Stimulated activated CD8-positive, alpha-beta memory T cell treated with anti-CD3 and anti-CD28 coated beads, Interleukin-7, amount 100 ng/mL, for 4 hours (primary cell): ENCODE data around the gene CACNA1G.

ENCODE experiments used
- DNase-seq, 2 donors: peaks; one replicate each; pipeline ENCODE4 v3.0.0-alpha.2; 2020; ENCODE audit warnings: low read depth in 2 of 2

Gene CACNA1G

DNA sequence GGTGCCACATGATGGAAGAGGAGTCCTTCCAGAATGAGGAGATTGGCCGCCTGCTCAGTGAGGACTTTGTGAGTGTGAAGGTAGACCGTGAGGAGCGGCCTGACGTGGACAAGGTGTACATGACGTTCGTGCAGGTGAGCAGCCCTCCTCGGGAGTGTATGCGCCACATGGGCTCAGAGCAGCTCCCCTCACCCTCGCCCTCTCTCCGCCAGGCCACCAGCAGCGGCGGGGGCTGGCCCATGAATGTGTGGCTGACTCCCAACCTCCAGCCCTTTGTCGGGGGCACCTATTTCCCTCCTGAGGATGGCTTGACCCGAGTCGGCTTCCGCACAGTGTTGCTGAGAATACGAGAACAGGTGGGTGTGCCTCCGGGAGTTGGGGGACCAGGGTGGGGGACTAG is 11.7 kb upstream of the CACNA1G start:
- DNase-seq: no peak

DNA sequence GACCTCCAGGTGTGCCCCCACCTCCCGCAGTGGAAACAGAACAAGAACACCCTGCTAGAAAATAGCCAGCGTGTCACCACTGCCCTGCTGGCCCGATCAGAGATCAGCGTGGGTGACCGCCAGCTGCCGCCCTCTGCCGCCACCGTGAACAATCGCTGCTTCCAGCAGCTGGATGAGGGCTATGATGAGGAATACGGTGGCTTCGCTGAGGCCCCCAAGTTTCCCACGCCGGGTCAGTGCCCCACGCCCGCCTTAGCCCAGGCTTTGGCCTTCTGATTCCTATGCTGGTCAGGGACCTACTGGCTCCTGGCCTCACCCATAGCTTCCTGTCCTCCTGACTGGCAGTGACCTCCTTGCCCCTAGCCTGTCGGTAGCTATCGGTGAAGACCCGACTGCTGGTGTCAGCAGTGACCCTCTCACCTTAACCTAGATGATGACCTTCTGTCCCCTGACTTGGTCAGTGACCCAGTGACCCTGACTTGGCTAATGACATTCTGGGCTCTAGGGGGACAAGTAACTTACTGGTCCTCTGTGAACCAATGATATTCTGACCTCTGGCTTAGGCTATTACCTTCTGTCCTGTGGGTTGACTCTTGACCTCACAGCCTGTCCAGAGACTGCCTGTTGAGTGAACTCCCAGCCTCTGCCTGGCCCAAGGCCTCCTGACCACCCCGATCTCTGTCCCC is 11.1 kb upstream of the CACNA1G start:
- DNase-seq: no peak

DNA sequence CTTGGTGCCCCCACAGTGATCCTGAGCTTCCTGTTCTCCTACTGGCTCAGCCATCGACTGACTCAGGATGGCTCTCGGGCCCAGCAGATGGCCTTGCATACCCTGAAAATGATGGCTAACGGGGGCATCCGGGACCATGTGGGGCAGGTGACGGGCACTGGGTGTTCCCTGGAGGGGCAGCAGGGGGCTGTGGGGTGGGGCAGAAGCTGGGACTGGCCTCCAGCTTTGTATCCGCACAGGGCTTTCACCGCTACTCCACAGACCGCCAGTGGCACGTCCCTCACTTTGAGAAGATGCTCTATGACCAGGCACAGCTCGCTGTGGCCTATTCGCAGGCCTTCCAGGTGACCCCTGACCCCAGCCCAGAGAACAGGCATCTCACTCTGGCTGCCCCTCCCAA is 10.5 kb upstream of the CACNA1G start:
- DNase-seq: no peak

DNA sequence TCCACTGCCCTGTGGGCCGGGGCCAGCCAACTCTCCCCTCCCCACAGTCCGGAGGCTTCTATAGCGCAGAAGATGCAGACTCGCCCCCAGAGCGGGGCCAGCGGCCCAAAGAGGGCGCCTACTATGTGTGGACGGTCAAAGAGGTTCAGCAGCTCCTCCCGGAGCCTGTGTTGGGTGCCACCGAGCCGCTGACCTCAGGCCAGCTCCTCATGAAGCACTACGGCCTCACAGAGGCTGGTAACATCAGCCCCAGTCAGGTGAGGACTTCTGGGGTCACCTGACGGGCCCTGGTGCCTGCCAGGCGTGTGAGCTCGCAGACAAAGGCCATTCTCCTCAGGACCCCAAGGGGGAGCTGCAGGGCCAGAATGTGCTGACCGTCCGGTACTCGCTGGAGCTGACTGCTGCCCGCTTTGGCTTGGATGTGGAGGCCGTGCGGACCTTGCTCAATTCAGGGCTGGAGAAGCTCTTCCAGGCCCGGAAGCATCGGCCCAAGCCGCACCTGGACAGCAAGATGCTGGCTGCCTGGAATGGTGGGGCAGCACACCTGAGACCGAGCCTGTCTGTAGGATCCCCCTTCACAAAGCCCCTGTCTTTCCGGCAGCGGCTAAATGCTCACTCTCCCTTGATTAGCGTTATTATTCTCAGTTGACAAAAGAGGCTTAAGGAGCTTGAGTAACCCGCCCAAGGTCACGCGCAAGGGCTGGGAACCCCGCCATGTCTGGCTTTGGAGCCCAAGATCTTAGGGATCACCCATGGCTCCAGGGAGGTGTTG is 9.7 kb upstream of the CACNA1G start:
- no peak for DNase-seq

DNA sequence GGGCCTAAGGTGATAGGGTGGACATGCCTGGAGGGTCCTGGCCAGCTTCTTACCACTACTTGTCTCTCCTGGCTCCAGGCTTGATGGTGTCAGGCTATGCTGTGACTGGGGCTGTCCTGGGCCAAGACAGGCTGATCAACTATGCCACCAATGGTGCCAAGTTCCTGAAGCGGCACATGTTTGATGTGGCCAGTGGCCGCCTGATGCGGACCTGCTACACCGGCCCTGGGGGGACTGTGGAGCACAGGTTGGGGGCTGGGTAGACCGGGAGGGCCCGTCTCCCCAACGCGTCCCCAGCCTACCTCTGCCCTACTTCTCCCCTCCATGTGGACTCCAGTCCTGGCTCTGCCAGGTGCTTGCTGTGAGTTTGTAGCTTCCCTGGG is 9.1 kb upstream of the CACNA1G start:
- no peak for DNase-seq

DNA sequence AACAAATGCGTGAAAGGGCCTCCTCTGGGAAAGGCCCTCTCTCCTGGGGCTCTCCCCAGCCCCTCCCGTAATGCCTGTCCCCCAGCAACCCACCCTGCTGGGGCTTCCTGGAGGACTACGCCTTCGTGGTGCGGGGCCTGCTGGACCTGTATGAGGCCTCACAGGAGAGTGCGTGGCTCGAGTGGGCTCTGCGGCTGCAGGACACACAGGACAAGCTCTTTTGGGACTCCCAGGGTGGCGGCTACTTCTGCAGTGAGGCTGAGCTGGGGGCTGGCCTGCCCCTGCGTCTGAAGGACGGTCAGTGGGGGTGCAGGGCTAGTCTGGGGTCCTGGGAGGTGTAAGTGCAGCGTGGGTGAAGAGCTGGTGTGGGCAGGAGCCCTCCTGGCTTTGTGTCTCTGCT is 8.6 kb upstream of the CACNA1G start:
- DNase-seq: no peak

DNA sequence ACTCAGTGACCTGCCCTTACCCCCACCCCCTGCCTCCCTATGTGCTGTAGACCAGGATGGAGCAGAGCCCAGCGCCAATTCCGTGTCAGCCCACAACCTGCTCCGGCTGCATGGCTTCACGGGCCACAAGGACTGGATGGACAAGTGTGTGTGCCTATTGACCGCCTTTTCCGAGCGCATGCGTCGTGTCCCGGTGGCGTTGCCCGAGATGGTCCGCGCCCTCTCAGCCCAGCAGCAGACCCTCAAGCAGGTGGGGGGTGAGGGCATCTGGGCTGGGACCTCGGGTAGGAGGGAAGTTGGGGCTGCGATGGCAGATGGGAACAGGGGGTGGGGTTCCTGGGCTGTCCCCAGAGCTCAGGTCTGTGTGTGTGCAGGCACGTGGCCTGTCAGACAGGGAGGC is 6.3 kb upstream of the CACNA1G start:
- DNase-seq: no peak

DNA sequence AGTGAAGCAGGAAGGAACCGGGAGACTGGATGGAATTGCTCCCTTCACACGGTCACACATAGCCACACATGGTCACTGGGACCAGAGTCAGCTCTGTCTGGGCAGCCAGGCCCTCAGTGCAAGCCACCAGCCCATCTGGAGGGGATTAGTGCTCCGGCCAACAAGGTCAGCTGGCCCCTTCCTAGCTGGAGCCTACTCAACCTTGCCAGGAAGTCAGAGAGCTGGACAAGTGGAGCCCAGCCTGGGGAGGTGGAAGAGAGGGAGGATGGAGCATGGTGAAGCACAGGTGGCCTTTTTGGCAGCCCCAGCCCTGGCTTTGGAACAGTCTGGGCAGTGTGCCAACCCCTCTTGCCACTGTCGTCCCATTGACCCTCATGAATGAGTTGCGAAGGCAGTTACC is 3.7 kb upstream of the CACNA1G start:
- DNase-seq: no peak

DNA sequence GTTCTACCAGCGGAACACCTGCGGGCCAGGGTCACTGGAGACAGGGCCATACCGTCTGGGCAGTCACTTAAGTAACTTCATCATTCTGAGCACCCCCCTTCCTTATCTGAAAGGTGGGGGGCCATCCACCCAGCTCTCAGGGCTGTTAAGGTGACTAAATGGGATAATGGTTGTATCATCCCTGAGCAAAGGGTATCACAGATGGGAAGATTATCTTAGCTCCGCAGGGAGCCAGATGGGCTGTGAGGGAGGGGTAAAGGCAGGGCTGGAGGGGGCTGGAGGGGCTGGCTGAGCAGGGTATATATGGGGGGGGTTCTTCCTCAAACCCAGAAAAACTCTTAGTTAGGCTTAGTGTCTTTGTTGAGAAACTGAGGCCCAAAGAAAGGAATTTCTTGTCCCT is 2.9 kb upstream of the CACNA1G start:
- no peak for DNase-seq

DNA sequence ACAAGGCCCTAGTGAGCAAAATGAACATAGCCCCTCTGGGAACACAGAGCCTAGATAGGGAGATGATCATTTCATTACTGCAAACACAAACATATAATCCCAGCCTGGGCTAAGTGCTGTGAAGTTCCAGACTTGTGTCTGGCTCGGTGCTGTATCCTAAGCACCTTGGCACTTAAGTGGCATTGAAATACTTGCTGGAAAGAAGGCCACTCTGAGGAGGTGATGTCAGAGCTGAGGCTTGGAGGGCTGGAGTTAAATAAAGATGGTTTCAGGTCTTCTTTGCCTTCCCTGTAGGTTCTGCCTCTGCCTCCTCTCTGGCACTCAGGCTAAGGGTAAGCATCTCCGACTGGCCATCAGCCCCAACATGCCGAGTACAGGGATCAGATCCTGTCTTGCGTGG is 2.4 kb upstream of the CACNA1G start:
- no peak for DNase-seq

DNA sequence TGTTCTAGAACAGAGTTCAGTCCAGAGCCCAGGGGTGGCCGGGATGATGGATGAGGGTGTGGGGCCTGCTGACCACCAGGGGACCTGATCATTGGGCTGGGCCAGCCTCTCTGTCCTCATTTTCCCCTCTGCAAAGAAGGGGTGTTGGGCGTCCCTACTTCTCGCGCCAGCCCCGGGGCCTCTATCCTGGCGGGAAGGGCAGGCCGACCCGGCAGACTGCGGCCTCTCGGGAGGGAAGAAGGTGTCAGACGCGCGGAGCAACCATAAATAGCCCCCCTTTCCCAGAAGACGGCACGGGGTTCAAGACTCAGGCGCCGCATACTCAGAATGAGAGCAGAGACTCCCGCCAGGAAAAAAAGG is 2.0 kb upstream of the CACNA1G start:
- DNase-seq: no peak

DNA sequence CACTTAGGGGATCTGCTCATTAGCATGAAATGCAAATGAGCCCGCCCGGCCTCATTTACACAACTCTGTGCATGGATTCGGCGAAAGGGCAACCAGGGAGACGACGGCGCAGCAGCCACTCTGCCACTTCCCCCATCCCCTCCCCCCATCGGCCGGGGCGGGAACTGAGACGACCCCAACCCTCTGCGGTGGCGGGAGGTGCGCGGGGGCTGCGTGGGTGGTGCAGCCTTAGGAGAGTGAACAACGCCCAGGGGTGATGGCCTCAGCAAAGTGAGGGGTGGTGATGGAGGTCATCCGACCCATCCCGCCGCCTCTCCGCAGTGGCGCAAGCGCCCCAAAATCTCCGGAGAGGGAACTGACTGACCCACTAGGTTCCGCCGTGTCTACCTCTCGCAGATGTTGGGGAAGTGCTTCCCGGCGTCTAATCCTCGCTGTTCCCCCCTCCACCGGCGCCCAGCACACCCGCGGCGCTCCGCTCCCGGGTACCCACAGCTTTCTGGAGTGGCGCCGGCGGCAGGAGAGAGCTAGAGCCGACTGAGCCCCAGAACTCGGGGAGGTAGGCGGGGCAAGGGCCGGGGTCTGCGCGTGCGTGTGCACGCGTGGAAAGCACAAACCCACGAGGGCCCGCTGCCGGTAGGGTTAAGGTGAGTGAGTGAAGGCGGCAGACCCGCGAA is 1.4 kb upstream of the CACNA1G start:
- DNase-seq: no peak

DNA sequence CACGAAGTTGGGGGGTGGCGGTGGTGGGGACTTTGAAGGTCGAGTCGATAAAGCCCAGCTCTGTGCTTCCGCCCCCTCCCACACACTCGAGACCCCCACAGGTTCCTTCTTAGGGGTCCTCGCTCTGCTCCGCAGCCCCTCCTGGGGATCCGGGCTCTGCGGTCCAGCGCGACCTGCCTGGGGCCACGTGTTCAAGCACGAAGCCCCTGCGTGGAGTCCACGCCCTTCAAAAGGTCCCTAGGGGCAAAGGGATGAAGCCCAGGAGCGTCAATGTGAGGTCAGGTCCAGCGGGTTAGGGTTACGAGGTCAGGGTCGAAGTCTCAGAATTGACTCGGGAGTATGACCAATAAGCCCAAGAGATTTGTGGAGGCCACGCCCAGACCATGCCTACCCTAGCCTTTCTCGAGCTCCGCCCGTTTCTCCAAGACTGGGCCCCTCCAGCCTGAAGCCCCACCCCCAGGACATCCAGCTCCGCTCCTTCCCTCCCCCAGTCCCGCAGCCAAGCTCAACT is 786 bp upstream of the CACNA1G start:
- no peak for DNase-seq

DNA sequence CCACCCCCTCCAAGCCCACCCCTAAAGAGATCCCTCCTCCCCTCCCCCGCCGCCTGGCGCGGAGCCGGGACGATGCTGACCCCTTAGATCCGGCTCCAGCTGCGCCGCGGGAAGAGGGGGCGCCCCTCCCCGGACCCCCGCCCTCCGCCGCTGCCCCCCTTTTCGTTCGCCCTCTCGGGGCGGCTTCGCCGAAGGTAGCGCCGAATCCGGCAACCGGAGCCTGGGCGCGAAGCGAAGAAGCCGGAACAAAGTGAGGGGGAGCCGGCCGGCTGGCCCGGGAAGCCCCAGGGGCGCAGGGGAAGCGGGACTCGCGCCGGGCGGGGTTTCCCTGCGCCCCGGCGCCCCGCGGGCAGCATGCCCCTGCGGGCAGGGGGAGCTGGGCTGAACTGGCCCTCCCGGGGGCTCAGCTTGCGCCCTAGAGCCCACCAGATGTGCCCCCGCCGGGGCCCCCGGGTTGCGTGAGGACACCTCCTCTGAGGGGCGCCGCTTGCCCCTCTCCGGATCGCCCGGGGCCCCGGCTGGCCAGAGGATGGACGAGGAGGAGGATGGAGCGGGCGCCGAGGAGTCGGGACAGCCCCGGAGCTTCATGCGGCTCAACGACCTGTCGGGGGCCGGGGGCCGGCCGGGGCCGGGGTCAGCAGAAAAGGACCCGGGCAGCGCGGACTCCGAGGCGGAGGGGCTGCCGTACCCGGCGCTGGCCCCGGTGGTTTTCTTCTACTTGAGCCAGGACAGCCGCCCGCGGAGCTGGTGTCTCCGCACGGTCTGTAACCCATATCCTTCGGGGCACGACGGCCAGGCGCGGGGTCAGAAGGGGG is 623 bp downstream of the CACNA1G start:
- DNase-seq: no peak

DNA sequence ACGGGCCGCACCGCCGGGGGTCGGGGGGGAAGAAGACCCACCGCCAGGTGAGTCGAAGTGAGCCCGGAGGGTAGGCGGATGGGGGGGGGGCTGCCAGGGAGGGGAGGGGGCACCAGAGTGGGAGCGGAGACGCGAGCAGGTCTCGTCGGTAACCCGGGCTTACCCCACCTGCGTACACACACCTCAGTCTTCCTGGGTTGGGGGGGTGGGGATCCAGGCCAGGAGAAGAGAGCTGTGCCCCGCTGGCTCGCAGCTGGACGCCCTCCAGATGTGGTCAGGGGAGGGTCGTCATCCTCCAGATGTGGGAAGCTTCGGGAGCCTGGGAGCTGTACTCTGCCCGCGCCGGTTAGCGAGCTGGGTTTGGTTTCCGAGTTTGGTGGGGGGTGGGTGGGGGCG is 1.2 kb downstream of the CACNA1G start:
- DNase-seq: no peak

DNA sequence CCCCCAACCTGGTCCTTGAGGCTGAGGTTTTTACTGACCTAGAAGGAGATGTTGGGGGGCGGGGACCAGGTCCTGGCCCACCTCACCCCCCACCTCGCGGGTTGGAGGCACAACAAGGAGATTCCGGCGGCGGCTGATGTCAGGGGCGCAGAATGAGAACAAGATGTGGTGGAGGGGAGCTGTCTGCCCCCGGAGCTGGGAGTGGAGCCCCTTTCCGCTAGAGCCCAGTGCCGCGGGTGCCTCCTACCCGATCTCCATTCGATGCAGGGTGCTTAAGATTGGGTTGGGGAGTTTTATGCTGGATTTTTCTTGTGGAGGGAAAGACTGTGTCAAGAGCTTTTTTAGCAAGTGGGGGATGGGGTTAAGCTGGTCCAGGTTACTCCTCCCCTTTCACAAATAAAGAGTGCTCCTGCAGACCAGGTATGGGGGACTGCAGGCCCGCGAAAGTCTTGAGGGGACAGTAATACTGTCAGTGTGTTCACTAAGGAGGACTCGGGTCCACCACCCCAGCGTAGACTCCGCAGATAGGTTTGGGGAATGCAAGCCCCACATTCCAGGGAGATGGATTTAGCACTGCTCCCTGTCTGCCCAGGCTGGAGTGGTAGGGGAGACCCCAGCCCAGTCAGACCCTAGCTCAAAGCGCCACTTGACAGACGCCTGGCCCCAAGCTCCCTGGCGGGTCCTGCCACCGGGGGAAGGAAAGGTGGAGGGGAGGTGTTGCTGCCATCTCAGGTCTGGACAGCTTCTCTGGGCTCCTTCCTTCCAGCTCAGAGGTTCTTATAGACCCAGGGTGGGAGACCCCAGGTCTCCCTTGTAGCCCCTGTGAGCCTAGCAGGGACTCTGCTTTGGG is 2.0 kb downstream of the CACNA1G start:
- DNase-seq: no peak

DNA sequence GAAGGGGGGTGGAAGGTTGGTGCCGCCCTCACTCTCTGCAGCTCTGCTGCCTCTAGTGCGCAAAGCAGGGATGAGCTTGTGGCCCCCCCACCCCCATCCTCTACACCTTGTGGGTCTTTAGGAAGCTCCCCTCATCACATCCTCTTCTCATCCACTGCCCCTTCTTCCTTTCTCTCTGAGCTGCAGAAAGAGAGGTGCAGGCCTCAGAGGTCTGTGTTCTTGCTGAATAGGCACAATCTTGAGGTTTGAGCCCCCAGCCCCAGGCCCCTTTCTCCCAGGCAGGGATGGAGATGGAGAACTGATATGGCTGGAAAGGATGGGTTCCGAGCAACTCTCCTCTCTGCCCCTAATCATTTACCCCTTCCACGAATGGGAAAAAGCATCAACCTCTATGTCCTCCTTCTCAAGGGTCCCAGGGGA is 2.6 kb downstream of the CACNA1G start:
- DNase-seq: no peak

DNA sequence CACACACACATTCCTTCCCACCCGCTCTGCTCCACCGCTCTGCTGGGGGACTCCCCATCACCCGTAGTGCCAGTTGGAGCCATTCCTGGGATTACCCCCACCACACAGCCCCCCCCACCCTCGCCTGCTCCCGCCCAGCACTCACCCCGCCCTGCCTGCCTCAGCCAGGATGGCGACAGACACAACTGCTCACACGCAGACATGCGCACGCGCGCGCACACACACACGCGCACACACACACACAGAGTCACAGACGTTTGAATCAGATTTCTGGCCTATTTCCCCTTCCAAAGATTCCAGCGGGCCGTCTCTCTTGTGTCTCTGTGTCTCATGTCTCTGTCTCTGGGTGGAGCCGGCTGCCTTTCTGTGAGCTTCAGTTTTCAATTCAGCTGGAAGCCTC is 4.4 kb downstream of the CACNA1G start:
- DNase-seq: no peak

DNA sequence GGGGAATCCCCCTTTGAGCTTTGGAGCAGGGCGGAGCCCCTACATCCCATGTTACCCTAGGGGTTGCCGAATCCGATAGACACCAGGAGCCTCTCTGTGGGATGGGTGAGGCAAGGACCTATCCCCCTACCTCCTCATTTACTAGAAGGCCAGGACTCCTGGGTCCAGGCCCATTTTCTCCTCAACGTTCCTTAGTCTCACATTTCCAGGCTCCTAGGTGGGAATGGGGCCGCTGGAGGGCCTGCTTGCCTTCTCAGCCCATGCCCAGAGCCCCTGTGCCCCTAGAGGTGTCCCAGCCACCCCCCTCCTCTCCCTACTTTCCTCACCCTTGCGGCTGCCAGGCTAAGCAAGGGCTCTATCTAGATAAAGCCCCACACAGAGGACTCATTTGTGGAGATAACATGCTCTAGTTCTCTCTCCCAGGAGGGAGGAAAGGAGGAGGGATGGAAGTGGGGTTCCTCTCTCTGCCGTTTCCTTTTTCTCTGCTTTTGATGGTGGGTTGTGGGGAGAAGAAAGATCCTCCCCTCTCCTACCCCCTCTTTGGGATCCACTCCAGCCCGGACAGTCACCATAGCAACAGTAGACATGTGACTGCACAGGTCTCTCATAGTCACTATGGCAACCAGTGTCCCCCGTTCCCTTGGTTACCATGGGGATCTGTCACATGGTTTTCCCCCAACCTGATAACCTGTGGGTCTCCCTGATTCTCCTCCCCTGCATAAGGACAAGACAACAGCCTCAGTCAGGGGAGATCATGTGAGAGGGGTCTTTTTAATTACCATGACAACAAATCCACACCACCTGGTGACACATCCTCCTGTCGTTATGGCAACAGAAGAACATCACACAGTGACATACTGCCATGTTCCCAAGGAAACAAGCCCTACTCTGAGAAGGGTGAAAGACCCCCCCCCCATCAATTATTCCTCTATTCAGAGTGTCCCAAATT is 5.2 kb downstream of the CACNA1G start:
- no peak for DNase-seq

DNA sequence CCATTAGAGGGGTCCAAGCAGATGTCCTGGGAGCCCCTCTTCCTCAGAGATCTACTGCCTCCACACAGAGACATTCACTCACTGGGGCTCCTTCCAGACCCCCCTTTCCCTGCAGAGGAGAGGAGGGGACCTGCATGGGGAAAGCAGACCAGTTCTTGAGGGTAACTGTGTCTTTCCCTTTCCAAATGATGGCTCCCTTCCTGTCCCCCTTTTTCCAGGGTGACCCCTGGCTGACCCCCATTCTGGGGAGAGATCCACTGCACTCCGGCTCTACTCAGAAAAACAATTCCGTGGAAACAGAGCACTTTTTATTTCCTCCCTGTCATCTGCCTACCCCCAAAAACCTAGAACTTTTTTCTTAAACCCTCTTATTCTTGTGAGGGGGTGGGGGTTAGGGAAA is 6.4 kb downstream of the CACNA1G start:
- DNase-seq: no peak
